ENCODE data around the gene NAGK.

- TF ChIP-seq FOS (IDR thresholded peaks at IDR 0.05; ENCODE audit: borderline replicate concordance, insufficient read depth, low read length) (no peak), POLR2A (IDR thresholded peaks at IDR 0.05; ENCODE audit: low read depth, low read length) (no peak), EZH2 (IDR thresholded peaks at IDR 0.05; ENCODE audit: borderline replicate concordance, low read depth, low read length, severe bottlenecking) (no peak), POLR2AphosphoS5 (IDR thresholded peaks at IDR 0.05; ENCODE audit: insufficient read depth, low read depth, low read length) (no peak), MYC (IDR thresholded peaks at IDR 0.05; ENCODE audit: low read depth, low read length) (no peak), MAX (IDR thresholded peaks at IDR 0.05; ENCODE audit: insufficient read depth, insufficient read length) (no peak), JUN (IDR thresholded peaks at IDR 0.05; ENCODE audit: borderline replicate concordance, insufficient read depth, insufficient read length, low read depth) (no peak)
- TF ChIP-seq, protein P1, sequence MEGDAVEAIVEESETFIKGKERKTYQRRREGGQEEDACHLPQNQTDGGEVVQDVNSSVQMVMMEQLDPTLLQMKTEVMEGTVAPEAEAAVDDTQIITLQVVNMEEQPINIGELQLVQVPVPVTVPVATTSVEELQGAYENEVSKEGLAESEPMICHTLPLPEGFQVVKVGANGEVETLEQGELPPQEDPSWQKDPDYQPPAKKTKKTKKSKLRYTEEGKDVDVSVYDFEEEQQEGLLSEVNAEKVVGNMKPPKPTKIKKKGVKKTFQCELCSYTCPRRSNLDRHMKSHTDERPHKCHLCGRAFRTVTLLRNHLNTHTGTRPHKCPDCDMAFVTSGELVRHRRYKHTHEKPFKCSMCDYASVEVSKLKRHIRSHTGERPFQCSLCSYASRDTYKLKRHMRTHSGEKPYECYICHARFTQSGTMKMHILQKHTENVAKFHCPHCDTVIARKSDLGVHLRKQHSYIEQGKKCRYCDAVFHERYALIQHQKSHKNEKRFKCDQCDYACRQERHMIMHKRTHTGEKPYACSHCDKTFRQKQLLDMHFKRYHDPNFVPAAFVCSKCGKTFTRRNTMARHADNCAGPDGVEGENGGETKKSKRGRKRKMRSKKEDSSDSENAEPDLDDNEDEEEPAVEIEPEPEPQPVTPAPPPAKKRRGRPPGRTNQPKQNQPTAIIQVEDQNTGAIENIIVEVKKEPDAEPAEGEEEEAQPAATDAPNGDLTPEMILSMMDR (IDR thresholded peaks at IDR 0.05; ENCODE audit: extremely low read depth in 1 of 2, insufficient read depth in 1 of 2, low read depth in 1 of 2, low read length in 2 of 2), result no peak
Measured at GRCh38 chr2:71102981-71103681, 34.7 kb downstream of the NAGK start.
